ENCODE results near the gene BCL2.
"Not testable (repeated sequence)": the region's sequence is repeated elsewhere in the genome, so short reads cannot be mapped to it uniquely, and the experiment has no call there.

BCL2 gene

GRCh38 chr18:63229971-63230370, 89.6 kb downstream of the BCL2 start:
- no peak for DNase-seq

GRCh38 chr18:63225434-63225833, 94.1 kb downstream of the BCL2 start:
- DNase-seq: no peak

GRCh38 chr18:63224630-63225029, 94.9 kb downstream of the BCL2 start:
- no peak for DNase-seq

GRCh38 chr18:63223837-63224236, 95.7 kb downstream of the BCL2 start:
- DNase-seq: no peak

- DNase-seq: no peak
Observed at GRCh38 chr18:63220903-63221302, 98.7 kb downstream of the BCL2 start.

GRCh38 chr18:63218472-63218871, 101.1 kb downstream of the BCL2 start:
- no peak for DNase-seq

- DNase-seq: no peak
Observed at GRCh38 chr18:63216516-63217311, 102.9 kb downstream of the BCL2 start.

- DNase-seq: no peak
Observed at GRCh38 chr18:63213936-63214671, 105.5 kb downstream of the BCL2 start.

- no peak for DNase-seq
Observed at GRCh38 chr18:63213331-63213900, 106.2 kb downstream of the BCL2 start.

- no peak for DNase-seq
Observed at GRCh38 chr18:63210521-63210920, 109.0 kb downstream of the BCL2 start.

- no peak for DNase-seq
Observed at GRCh38 chr18:63208676-63209075, 110.9 kb downstream of the BCL2 start.

GRCh38 chr18:63207835-63208234, 111.7 kb downstream of the BCL2 start:
- no peak for DNase-seq

- DNase-seq: peak; percentile 79
Observed at GRCh38 chr18:63207143-63207790, 112.3 kb downstream of the BCL2 start.

GRCh38 chr18:63206433-63207142, 113.0 kb downstream of the BCL2 start:
- no peak for DNase-seq

GRCh38 chr18:63205791-63206252, 113.7 kb downstream of the BCL2 start:
- DNase-seq: no peak

- no peak for DNase-seq
Observed at GRCh38 chr18:63203497-63203896, 116.1 kb downstream of the BCL2 start.

GRCh38 chr18:63202828-63203227, 116.7 kb downstream of the BCL2 start:
- DNase-seq: no peak

GRCh38 chr18:63201456-63201855, 118.1 kb downstream of the BCL2 start:
- DNase-seq: not testable (repeated sequence)

GRCh38 chr18:63199743-63200241, 119.8 kb downstream of the BCL2 start:
- DNase-seq: no peak

- no peak for DNase-seq
Observed at GRCh38 chr18:63198868-63199742, 120.5 kb downstream of the BCL2 start.

GRCh38 chr18:63198098-63198760, 121.3 kb downstream of the BCL2 start:
- no peak for DNase-seq

All from NCI-H2107 (cell line).